Measurements from ENCODE around the gene FRYL. TPM values are rescaled to one million over a fixed set of nuclear protein-coding genes. Genes with fewer than 3 reads are reported as not detected.

The FRYL gene
- total and polyA plus RNA-seq, 2 donors (not counting 1 experiment from before 2014, with no cell fraction given): 20.3 to 61.4 TPM

GRCh38 chr4:48557478-48557877 is 222.6 kb downstream of the FRYL start:
- Histone ChIP-seq H3K9ac (ENCODE audit: insufficient read depth, low read length) (no peak overlapping the region), H3K4me2 (ENCODE audit: extremely low read depth, insufficient read depth, low read length) (no peak overlapping the region), H3K79me2 (ENCODE audit: control insufficient read depth, insufficient read depth, low read length) (no peaks in the 10 kb centered on the region), H3K9me3 (ENCODE audit: control insufficient read depth, insufficient read depth, low read depth, low read length) (no peaks in the 10 kb centered on the region), H3K27ac (ENCODE audit: insufficient read depth, low read length) (no peak overlapping the region), H3K36me3 (ENCODE audit: control insufficient read depth, insufficient read depth, low read length) (peaks cover 2% of the 10 kb centered on the region), H4K20me1 (ENCODE audit: control insufficient read depth, extremely low read depth, insufficient read depth, low read length) (no peaks in the 10 kb centered on the region), H3K27me3 (ENCODE audit: control insufficient read depth, insufficient read depth, low read length) (no peaks in the 10 kb centered on the region), H3K4me1 (ENCODE audit: control insufficient read depth, extremely low read depth, insufficient read depth, low read length) (no peaks in the 10 kb centered on the region), H2AFZ (ENCODE audit: low read length) (no peak overlapping the region), H3K4me3 (replicated peaks in 1 of 4; ENCODE audit: control extremely low read depth in 1 of 4, insufficient read depth in 1 of 4, low read depth in 3 of 4, low read length in 4 of 4) (no peak overlapping the region)
- no peak for TF ChIP-seq CTCF (conservative IDR thresholded peaks at IDR 0.05 in 1 of 2, IDR thresholded peaks at IDR 0.05 in 1 of 2; ENCODE audit: low read depth in 1 of 2, low read length in 2 of 2)
- no peak for TF ChIP-seq EZH2 (IDR thresholded peaks at IDR 0.05; ENCODE audit: low read length, missing control alignments)
- peak in 1 of 2 donors; percentile 10 for DNase-seq (ENCODE audit: low read depth in 2 of 2)

GRCh38 chr4:48556268-48556667 is 223.8 kb downstream of the FRYL start:
- DNase-seq (ENCODE audit: low read depth in 2 of 2): no peak

GRCh38 chr4:48554606-48555005 is 225.5 kb downstream of the FRYL start:
- Histone ChIP-seq H3K9ac (ENCODE audit: insufficient read depth, low read length) (no peak overlapping the region), H2AFZ (ENCODE audit: low read length) (no peak overlapping the region), H3K27ac (ENCODE audit: insufficient read depth, low read length) (no peak overlapping the region), H3K4me1 (ENCODE audit: control insufficient read depth, extremely low read depth, insufficient read depth, low read length) (no peaks in the 10 kb centered on the region), H3K79me2 (ENCODE audit: control insufficient read depth, insufficient read depth, low read length) (no peaks in the 10 kb centered on the region), H3K36me3 (ENCODE audit: control insufficient read depth, insufficient read depth, low read length) (peaks cover 2% of the 10 kb centered on the region), H4K20me1 (ENCODE audit: control insufficient read depth, extremely low read depth, insufficient read depth, low read length) (no peaks in the 10 kb centered on the region), H3K4me2 (ENCODE audit: extremely low read depth, insufficient read depth, low read length) (no peak overlapping the region), H3K4me3 (replicated peaks in 1 of 4; ENCODE audit: control extremely low read depth in 1 of 4, insufficient read depth in 1 of 4, low read depth in 3 of 4, low read length in 4 of 4) (no peak overlapping the region), H3K9me3 (ENCODE audit: control insufficient read depth, insufficient read depth, low read depth, low read length) (no peaks in the 10 kb centered on the region), H3K27me3 (ENCODE audit: control insufficient read depth, insufficient read depth, low read length) (no peaks in the 10 kb centered on the region)
- DNase-seq (ENCODE audit: low read depth in 2 of 2): no peak
- TF ChIP-seq CTCF (conservative IDR thresholded peaks at IDR 0.05 in 1 of 2, IDR thresholded peaks at IDR 0.05 in 1 of 2; ENCODE audit: low read depth in 1 of 2, low read length in 2 of 2) (no peak), EZH2 (IDR thresholded peaks at IDR 0.05; ENCODE audit: low read length, missing control alignments) (no peak)

More at GRCh38 chr4:48556268-48556667, 223.8 kb downstream of the FRYL start:
- no peak for TF ChIP-seq EZH2 (IDR thresholded peaks at IDR 0.05; ENCODE audit: low read length, missing control alignments)
- no peak for TF ChIP-seq CTCF (conservative IDR thresholded peaks at IDR 0.05 in 1 of 2, IDR thresholded peaks at IDR 0.05 in 1 of 2; ENCODE audit: low read depth in 1 of 2, low read length in 2 of 2)
- Histone ChIP-seq H3K27me3 (ENCODE audit: control insufficient read depth, insufficient read depth, low read length) (no peaks in the 10 kb centered on the region), H3K27ac (ENCODE audit: insufficient read depth, low read length) (no peak overlapping the region), H3K9ac (ENCODE audit: insufficient read depth, low read length) (no peak overlapping the region), H3K4me2 (ENCODE audit: extremely low read depth, insufficient read depth, low read length) (no peak overlapping the region), H3K79me2 (ENCODE audit: control insufficient read depth, insufficient read depth, low read length) (no peaks in the 10 kb centered on the region), H2AFZ (ENCODE audit: low read length) (no peak overlapping the region), H3K9me3 (ENCODE audit: control insufficient read depth, insufficient read depth, low read depth, low read length) (no peaks in the 10 kb centered on the region), H3K4me3 (replicated peaks in 1 of 4; ENCODE audit: control extremely low read depth in 1 of 4, insufficient read depth in 1 of 4, low read depth in 3 of 4, low read length in 4 of 4) (no peak overlapping the region), H4K20me1 (ENCODE audit: control insufficient read depth, extremely low read depth, insufficient read depth, low read length) (no peaks in the 10 kb centered on the region), H3K36me3 (ENCODE audit: control insufficient read depth, insufficient read depth, low read length) (peaks cover 2% of the 10 kb centered on the region), H3K4me1 (ENCODE audit: control insufficient read depth, extremely low read depth, insufficient read depth, low read length) (no peaks in the 10 kb centered on the region)

Data from fibroblast of lung (primary cell).